Vagina (tissue), 2 donors: ENCODE measurements around the gene ARHGEF4. TPM values are rescaled to one million over a fixed set of nuclear protein-coding genes. Genes with fewer than 3 reads are reported as not detected.

Experiments used
- DNase-seq, 2 donors: peaks; one replicate each; pipeline ENCODE4 v3.0.0-alpha.2; 2017; ENCODE audit errors: extremely low spot score in 2 of 2
- H3K27ac ChIP-seq: fragments of 200-600 bp; sonication (generic); one replicate; pipeline ENCODE4 v1.5.1; 2019
- H3K27me3 ChIP-seq: fragments of 200-600 bp; sonication (generic); one replicate; pipeline ENCODE4 v1.5.1; 2019
- H3K36me3 ChIP-seq, 2 donors: fragments of 200-600 bp; sonication (generic); one replicate each; pipeline ENCODE4 v1.5.1; 2017 to 2019
- H3K4me1 ChIP-seq: fragments of 200-600 bp; sonication (generic); one replicate; pipeline ENCODE4 v1.5.1; 2019
- H3K4me3 ChIP-seq, 2 donors: fragments of 200-600 bp; sonication (generic); 1 replicate in 1 of 2; 2 replicates in 1 of 2; pipeline ENCODE4 v1.5.1; 2016 to 2019
- H3K9me3 ChIP-seq: fragments of 200-600 bp; sonication (generic); one replicate; pipeline ENCODE4 v1.5.1; 2019
- POLR2A ChIP-seq, 2 donors: fragments of 450-650 bp; IDR thresholded peaks; one replicate each; pipeline ENCODE4 v1.6.1; 2017; ENCODE audit warnings: antibody characterized with exemption in 2 of 2, mild to moderate bottlenecking in 2 of 2, moderate library complexity in 2 of 2
- POLR2AphosphoS5 ChIP-seq, 2 donors: sonication (generic); formaldehyde crosslinking; IDR thresholded peaks; one replicate each; pipeline ENCODE4 v1.9.0; 2017; ENCODE audit warnings: antibody characterized with exemption in 2 of 2, mild to moderate bottlenecking in 2 of 2, low read depth in 1 of 2; ENCODE audit not compliant: insufficient read depth in 1 of 2
- intact Hi-C: fragments of 100-400 bp; cut with DNase I; formaldehyde crosslinking; loops from one replicate; pipeline ENCODE4 v1.15.1; 2023
- total RNA-seq: library from RNA; depleted of rRNA; stranded (reverse); fragments of >200 nt; gene quantifications from one replicate; pipeline ENCODE4 v1.2.3, GENCODE V29; 2016
- TF ChIP-seq, protein P1 (sequence below), 3 experiments: fragments of 450-650 bp in 2 of 3; fragments of 200-600 bp in 1 of 3; sonication (generic) in 1 of 3; IDR thresholded peaks; one replicate each; pipeline ENCODE4 v1.5.1; 2017 to 2019; ENCODE audit warnings: antibody characterized with exemption in 3 of 3, mild to moderate bottlenecking in 2 of 3, moderate library complexity in 2 of 3

Gene ARHGEF4
- total RNA-seq, 1 donor from 2014 or later: 116 TPM

GRCh38 chr2:130918393-130918792 lies 81.7 kb downstream of the ARHGEF4 start:
- no peaks in the 10 kb centered on the region for H3K27me3 ChIP-seq
- no peak overlapping the region for H3K27ac ChIP-seq
- no peaks in the 10 kb centered on the region for H3K9me3 ChIP-seq
- H3K36me3 ChIP-seq: no peaks in the 10 kb centered on the region
- TF ChIP-seq POLR2A (IDR thresholded peaks at IDR 0.05) (no peak), POLR2AphosphoS5 (IDR thresholded peaks at IDR 0.05; ENCODE audit: insufficient read depth in 1 of 2, low read depth in 1 of 2) (no peak)
- TF ChIP-seq, protein P1, sequence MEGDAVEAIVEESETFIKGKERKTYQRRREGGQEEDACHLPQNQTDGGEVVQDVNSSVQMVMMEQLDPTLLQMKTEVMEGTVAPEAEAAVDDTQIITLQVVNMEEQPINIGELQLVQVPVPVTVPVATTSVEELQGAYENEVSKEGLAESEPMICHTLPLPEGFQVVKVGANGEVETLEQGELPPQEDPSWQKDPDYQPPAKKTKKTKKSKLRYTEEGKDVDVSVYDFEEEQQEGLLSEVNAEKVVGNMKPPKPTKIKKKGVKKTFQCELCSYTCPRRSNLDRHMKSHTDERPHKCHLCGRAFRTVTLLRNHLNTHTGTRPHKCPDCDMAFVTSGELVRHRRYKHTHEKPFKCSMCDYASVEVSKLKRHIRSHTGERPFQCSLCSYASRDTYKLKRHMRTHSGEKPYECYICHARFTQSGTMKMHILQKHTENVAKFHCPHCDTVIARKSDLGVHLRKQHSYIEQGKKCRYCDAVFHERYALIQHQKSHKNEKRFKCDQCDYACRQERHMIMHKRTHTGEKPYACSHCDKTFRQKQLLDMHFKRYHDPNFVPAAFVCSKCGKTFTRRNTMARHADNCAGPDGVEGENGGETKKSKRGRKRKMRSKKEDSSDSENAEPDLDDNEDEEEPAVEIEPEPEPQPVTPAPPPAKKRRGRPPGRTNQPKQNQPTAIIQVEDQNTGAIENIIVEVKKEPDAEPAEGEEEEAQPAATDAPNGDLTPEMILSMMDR (IDR thresholded peaks at IDR 0.05): no peak
- peaks cover 7% of the 10 kb centered on the region for H3K4me1 ChIP-seq
- intact Hi-C loops: no loop called here
- no peak overlapping the region for H3K4me3 ChIP-seq
- no peak for DNase-seq

DNA sequence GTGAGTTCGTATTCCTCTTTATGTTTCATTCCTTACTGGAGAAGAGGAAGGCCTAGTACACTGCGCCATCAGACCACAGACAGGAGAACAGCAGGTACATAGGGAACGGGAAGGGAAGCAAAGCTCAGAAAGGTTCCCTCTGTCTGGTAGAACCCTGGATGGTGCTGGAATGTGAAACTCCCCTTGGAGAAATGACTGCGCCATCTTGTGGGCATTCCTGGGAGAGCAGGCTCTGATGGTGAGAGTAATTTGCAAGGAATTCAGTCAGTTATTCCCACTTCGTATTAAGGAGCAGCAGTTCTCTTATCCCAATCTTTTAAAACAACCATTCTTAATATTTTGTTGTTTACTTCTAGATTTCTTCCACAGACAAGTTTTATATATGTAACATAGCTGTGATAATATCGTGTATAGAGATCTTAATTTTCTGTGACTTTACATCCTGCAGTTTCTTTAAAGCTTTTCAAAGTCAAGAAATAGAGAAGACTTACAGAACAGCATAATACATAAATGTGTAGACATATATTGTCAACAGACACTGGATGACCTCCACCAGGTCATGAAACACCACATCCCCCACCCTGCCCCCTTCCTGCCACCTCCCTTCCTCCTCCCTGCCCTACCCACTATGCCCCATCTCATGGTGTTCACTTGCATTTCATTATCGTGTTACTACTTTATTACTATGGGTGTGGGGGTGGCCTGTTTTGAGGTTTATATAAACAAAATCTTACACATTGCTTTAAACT lies 83.9 kb downstream of the ARHGEF4 start:
- Histone ChIP-seq H3K27ac (no peak overlapping the region), H3K9me3 (no peaks in the 10 kb centered on the region), H3K36me3 (no peaks in the 10 kb centered on the region), H3K4me1 (no peaks in the 10 kb centered on the region), H3K27me3 (no peaks in the 10 kb centered on the region), H3K4me3 (no peak overlapping the region)
- TF ChIP-seq POLR2A (IDR thresholded peaks at IDR 0.05): no peak
- no peak for TF ChIP-seq POLR2AphosphoS5 (IDR thresholded peaks at IDR 0.05; ENCODE audit: insufficient read depth in 1 of 2, low read depth in 1 of 2)
- TF ChIP-seq, protein P1 (IDR thresholded peaks at IDR 0.05): peak; percentile 17 to 53 (median 51)
- intact Hi-C loops: no loop called here
- DNase-seq: no peak

GRCh38 chr2:130921164-130921476 lies 84.4 kb downstream of the ARHGEF4 start:
- H3K27me3 ChIP-seq: no peaks in the 10 kb centered on the region
- H3K27ac ChIP-seq: no peak overlapping the region
- intact Hi-C loops: no loop called here
- DNase-seq: no peak
- no peak overlapping the region for H3K4me3 ChIP-seq
- no peaks in the 10 kb centered on the region for H3K4me1 ChIP-seq
- H3K36me3 ChIP-seq: no peaks in the 10 kb centered on the region
- TF ChIP-seq, protein P1 (IDR thresholded peaks at IDR 0.05): no peak
- TF ChIP-seq POLR2A (IDR thresholded peaks at IDR 0.05): no peak
- no peak for TF ChIP-seq POLR2AphosphoS5 (IDR thresholded peaks at IDR 0.05; ENCODE audit: insufficient read depth in 1 of 2, low read depth in 1 of 2)
- no peaks in the 10 kb centered on the region for H3K9me3 ChIP-seq

GRCh38 chr2:130922417-130922816 lies 85.7 kb downstream of the ARHGEF4 start:
- Histone ChIP-seq H3K4me3 (no peak overlapping the region), H3K36me3 (no peaks in the 10 kb centered on the region), H3K27me3 (no peaks in the 10 kb centered on the region), H3K9me3 (no peaks in the 10 kb centered on the region), H3K4me1 (no peaks in the 10 kb centered on the region), H3K27ac (no peak overlapping the region)
- TF ChIP-seq, protein P1 (IDR thresholded peaks at IDR 0.05): no peak
- TF ChIP-seq POLR2A (IDR thresholded peaks at IDR 0.05) (no peak), POLR2AphosphoS5 (IDR thresholded peaks at IDR 0.05; ENCODE audit: insufficient read depth in 1 of 2, low read depth in 1 of 2) (no peak)
- intact Hi-C loops: no loop called here
- DNase-seq: no peak

DNA sequence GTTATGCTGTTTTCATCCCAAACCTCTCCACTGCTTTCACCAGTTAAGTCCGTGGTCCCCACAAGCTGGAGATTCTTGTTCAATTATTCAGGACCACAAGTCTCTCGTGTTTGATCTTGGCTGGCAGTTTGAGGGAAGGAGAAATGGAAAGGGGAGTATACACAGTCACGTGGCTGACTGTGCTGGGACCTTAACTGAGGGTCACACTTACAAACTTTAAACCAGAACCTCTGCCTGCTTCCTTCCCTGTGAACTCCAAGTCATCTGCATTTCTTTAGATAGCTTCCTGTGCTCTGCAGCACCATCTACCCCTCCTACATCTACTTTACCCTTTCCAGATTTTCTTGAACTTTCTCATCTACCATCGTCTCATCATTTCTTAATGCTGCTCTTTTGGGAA lies 91.7 kb downstream of the ARHGEF4 start:
- intact Hi-C loops: no loop called here
- no peak overlapping the region for H3K27ac ChIP-seq
- no peak for TF ChIP-seq POLR2AphosphoS5 (IDR thresholded peaks at IDR 0.05; ENCODE audit: insufficient read depth in 1 of 2, low read depth in 1 of 2)
- no peak for TF ChIP-seq POLR2A (IDR thresholded peaks at IDR 0.05)
- TF ChIP-seq, protein P1 (IDR thresholded peaks at IDR 0.05): no peak
- H3K27me3 ChIP-seq: no peaks in the 10 kb centered on the region
- H3K4me1 ChIP-seq: no peaks in the 10 kb centered on the region
- no peak for DNase-seq
- H3K4me3 ChIP-seq: no peak overlapping the region
- H3K9me3 ChIP-seq: no peaks in the 10 kb centered on the region
- no peaks in the 10 kb centered on the region for H3K36me3 ChIP-seq
